ENCODE results near the gene GPATCH11. TPM values are rescaled to one million over a fixed set of nuclear protein-coding genes. Genes with fewer than 3 reads are reported as not detected.

Gene GPATCH11
- total and polyA plus RNA-seq, 8 donors = 0.45 to 7.9 (median 4.8) TPM

- Histone ChIP-seq H3K4me1 (no peaks in the 10 kb centered on the region), H3K27ac (no peak overlapping the region), H3K9me3 (no peaks in the 10 kb centered on the region), H3K36me3 (peaks cover 29 to 96% (median 87%) of the 10 kb centered on the region in 4 donors), H3K27me3 (no peaks in the 10 kb centered on the region), H3K4me3 (no peak overlapping the region)
- TF ChIP-seq POLR2AphosphoS5 (IDR thresholded peaks at IDR 0.05) = no peak
- no peak for TF ChIP-seq CTCF (IDR thresholded peaks at IDR 0.05)
- no peak for TF ChIP-seq EP300 (IDR thresholded peaks at IDR 0.05)
- TF ChIP-seq POLR2A (IDR thresholded peaks at IDR 0.05) = no peak
- intact Hi-C loops (cut with DNase I; ENCODE audit: low total_unique reads) = no loop called here
- no peak for DNase-seq
- WGBS, 5 donors = 93 to 96% (median 95%) methylated on average over 4 of the region's 4 CpGs
Measured at GRCh38 chr2:37109523-37109922, 25.2 kb downstream of the GPATCH11 start.

GRCh38 chr2:37110306-37111212 is 26.2 kb downstream of the GPATCH11 start:
- 90 to 99% (median 92%) methylated on average over 4 of the region's 4 CpGs for WGBS, 5 donors
- Histone ChIP-seq H3K9me3 (no peaks in the 10 kb centered on the region), H3K4me3 (no peak overlapping the region), H3K4me1 (no peaks in the 10 kb centered on the region), H3K27me3 (no peaks in the 10 kb centered on the region), H3K27ac (no peak overlapping the region), H3K36me3 (peaks cover 29 to 94% (median 84%) of the 10 kb centered on the region in 4 donors)
- no peak for TF ChIP-seq EP300 (IDR thresholded peaks at IDR 0.05)
- no peak for TF ChIP-seq CTCF (IDR thresholded peaks at IDR 0.05)
- TF ChIP-seq POLR2A (IDR thresholded peaks at IDR 0.05) = no peak
- TF ChIP-seq POLR2AphosphoS5 (IDR thresholded peaks at IDR 0.05) = no peak
- DNase-seq = no peak
- intact Hi-C loops (cut with DNase I; ENCODE audit: low total_unique reads) = no loop called here

GRCh38 chr2:37111958-37112357 is 27.6 kb downstream of the GPATCH11 start:
- Histone ChIP-seq H3K36me3 (peaks cover 25 to 94% (median 84%) of the 10 kb centered on the region in 4 donors), H3K4me1 (no peaks in the 10 kb centered on the region), H3K27me3 (no peaks in the 10 kb centered on the region), H3K9me3 (no peaks in the 10 kb centered on the region), H3K4me3 (no peak overlapping the region), H3K27ac (no peak overlapping the region)
- WGBS, 5 donors = 60 to 97% (median 73%) methylated on average over 2 of the region's 2 CpGs
- no peak for DNase-seq
- intact Hi-C loops (cut with DNase I; ENCODE audit: low total_unique reads) = no loop called here
- TF ChIP-seq EP300 (IDR thresholded peaks at IDR 0.05) (no peak), POLR2A (IDR thresholded peaks at IDR 0.05) (no peak), CTCF (IDR thresholded peaks at IDR 0.05) (no peak), POLR2AphosphoS5 (IDR thresholded peaks at IDR 0.05) (no peak)

GRCh38 chr2:37117566-37117965 is 33.2 kb downstream of the GPATCH11 start:
- H3K36me3 ChIP-seq = peaks cover 27 to 94% (median 92%) of the 10 kb centered on the region in 4 donors
- H3K4me3 ChIP-seq = no peak overlapping the region
- WGBS, 5 donors = 80 to 100% (median 100%) methylated on average over 1 of the region's 1 CpG
- TF ChIP-seq EP300 (IDR thresholded peaks at IDR 0.05) (no peak), CTCF (IDR thresholded peaks at IDR 0.05) (no peak), POLR2A (IDR thresholded peaks at IDR 0.05) (no peak), POLR2AphosphoS5 (IDR thresholded peaks at IDR 0.05) (no peak)
- intact Hi-C loops (cut with DNase I; ENCODE audit: low total_unique reads) = no loop called here
- no peaks in the 10 kb centered on the region for H3K4me1 ChIP-seq
- no peaks in the 10 kb centered on the region for H3K27me3 ChIP-seq
- DNase-seq = no peak
- H3K27ac ChIP-seq = no peak overlapping the region
- no peaks in the 10 kb centered on the region for H3K9me3 ChIP-seq

Measured in stomach (tissue), 9 donors.